DMS153 (cell line): ENCODE results near the gene SGCD.

Experiments
- DNase-seq: peaks from one replicate; lab custom pipeline; 2025; lab: John Stamatoyannopoulos, UW

The SGCD gene

GRCh38 chr5:156779436-156779835 lies 452.5 kb downstream of the SGCD start:
- DNase-seq: no peak

- DNase-seq: no peak
Measured at GRCh38 chr5:156783092-156783491, 456.1 kb downstream of the SGCD start.

- DNase-seq: no peak
Measured at GRCh38 chr5:156794687-156795086, 467.7 kb downstream of the SGCD start.

- no peak for DNase-seq
Measured at GRCh38 chr5:156798201-156798600, 471.2 kb downstream of the SGCD start.

- DNase-seq: no peak
Measured at GRCh38 chr5:156799171-156799570, 472.2 kb downstream of the SGCD start.

- no peak for DNase-seq
Measured at GRCh38 chr5:156800929-156801328, 474.0 kb downstream of the SGCD start.

GRCh38 chr5:156802501-156802900 lies 475.5 kb downstream of the SGCD start:
- DNase-seq: no peak

GRCh38 chr5:156803404-156803803 lies 476.4 kb downstream of the SGCD start:
- no peak for DNase-seq

- no peak for DNase-seq
Measured at GRCh38 chr5:156812959-156813358, 486.0 kb downstream of the SGCD start.

GRCh38 chr5:156815988-156816599 lies 489.1 kb downstream of the SGCD start:
- DNase-seq: no peak
